Astrocyte of the cerebellum (primary cell): ENCODE results near the gene PEX5L.

Source experiments
- DNase-seq: peaks from one replicate; pipeline ENCODE4 v3.0.0-alpha.2; 2011; ENCODE audit warnings: low read depth
- H3K4me3 ChIP-seq: 2 replicates; pipeline ENCODE4 v1.5.1; 2011; ENCODE audit warnings: mild to moderate bottlenecking, low read depth, low read length, moderate library complexity
- in situ Hi-C: cut with HindIII; loops from 2 replicates; pipeline ENCODE4 v1.10.0; 2017; ENCODE audit warnings: low sequenced_read_pairs
- TF ChIP-seq, protein P1 (sequence below): IDR thresholded peaks from 2 replicates; pipeline ENCODE4 v1.5.1; 2012; ENCODE audit warnings: low read length, low read depth, moderate library complexity, mild to moderate bottlenecking; ENCODE audit errors: missing control alignments

The PEX5L gene

DNA sequence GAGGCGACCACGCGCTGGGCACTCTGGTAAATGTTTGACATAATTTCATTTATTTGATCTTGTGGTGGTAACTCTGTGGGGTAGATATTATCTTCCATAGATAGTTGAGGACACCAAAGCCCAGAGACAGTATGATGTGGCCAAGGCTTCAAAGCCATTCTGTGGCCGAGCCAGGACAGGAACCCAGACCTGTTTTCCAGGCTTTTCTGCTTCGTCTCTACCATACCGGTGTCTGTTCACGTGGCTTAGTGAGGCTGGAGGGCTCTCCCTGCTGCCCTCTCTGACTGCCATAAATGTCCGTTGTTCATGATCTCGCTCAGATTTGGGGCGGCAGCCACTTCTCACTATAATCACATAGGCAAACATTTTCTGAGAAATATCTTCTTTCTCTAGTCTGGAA lies 134.7 kb downstream of the PEX5L start:
- in situ Hi-C loops, result no loop called here
- no peak overlapping the region for H3K4me3 ChIP-seq
- no peak for DNase-seq
- TF ChIP-seq, protein P1, sequence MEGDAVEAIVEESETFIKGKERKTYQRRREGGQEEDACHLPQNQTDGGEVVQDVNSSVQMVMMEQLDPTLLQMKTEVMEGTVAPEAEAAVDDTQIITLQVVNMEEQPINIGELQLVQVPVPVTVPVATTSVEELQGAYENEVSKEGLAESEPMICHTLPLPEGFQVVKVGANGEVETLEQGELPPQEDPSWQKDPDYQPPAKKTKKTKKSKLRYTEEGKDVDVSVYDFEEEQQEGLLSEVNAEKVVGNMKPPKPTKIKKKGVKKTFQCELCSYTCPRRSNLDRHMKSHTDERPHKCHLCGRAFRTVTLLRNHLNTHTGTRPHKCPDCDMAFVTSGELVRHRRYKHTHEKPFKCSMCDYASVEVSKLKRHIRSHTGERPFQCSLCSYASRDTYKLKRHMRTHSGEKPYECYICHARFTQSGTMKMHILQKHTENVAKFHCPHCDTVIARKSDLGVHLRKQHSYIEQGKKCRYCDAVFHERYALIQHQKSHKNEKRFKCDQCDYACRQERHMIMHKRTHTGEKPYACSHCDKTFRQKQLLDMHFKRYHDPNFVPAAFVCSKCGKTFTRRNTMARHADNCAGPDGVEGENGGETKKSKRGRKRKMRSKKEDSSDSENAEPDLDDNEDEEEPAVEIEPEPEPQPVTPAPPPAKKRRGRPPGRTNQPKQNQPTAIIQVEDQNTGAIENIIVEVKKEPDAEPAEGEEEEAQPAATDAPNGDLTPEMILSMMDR, result no peak

DNA sequence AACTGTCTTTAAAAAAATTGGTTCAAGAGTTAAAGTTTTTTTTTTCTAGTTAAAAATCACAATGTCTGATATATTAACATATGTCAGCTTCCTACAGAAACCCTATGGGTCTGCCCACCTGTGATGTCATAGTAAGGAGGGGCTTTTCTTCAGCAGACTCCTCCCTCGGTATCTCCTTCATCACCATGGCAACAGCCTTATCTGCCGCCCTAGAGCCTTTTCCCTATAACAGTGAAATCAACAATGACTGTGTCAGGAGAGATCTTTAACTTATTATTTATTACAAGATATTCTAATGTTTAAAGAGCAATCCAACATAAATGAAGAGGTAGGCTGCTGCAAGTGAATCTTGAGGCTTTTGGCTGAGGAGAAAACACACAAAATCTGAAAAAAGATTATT lies 138.7 kb downstream of the PEX5L start:
- TF ChIP-seq, protein P1, result no peak
- DNase-seq, result no peak
- no peak overlapping the region for H3K4me3 ChIP-seq
- in situ Hi-C loops, result no loop called here

DNA sequence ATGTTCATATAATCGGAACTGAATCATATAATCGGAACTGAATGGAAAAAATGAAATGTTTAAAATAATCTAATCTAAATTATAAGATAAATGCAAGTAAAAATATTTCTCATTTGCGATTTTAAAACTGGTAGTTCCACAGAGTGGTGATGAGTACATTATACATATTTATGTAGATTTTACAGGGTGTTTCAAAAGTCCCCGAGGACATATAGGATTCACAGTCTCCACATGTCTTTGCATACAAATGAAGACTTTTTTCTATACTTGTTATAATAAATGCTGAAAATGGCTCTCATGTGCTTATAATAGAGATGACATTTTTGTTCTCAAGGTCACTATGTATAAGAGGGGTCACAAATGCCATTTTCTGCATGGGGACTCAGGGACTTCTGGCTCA lies 139.5 kb downstream of the PEX5L start:
- no peak for DNase-seq
- no peak overlapping the region for H3K4me3 ChIP-seq
- TF ChIP-seq, protein P1, result no peak
- in situ Hi-C loops, result no loop called here

DNA sequence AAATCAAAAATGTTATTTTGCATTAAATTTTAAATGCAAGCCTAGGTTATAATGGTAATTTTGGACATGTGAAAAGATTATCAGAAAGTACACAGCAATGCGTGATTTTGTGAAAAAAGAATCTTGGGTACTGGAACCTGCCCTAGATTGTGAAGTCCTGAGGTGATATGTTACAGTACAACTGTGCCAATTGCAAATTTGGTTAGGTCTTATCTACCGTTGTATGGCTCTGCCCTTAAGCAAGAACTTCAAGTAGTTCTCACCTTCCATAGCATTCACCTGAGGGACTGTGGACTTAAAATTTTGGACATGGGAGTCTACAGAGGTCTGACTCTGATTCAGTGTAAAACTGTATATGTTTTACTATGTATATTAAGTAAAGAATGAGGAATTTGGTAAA lies 140.2 kb downstream of the PEX5L start:
- DNase-seq, result no peak
- in situ Hi-C loops, result no loop called here
- TF ChIP-seq, protein P1, result no peak
- H3K4me3 ChIP-seq, result no peak overlapping the region

GRCh38 chr3:179895330-179895729 lies 141.4 kb downstream of the PEX5L start:
- in situ Hi-C loops, result no loop called here
- no peak for DNase-seq
- TF ChIP-seq, protein P1, result no peak
- H3K4me3 ChIP-seq, result no peak overlapping the region

DNA sequence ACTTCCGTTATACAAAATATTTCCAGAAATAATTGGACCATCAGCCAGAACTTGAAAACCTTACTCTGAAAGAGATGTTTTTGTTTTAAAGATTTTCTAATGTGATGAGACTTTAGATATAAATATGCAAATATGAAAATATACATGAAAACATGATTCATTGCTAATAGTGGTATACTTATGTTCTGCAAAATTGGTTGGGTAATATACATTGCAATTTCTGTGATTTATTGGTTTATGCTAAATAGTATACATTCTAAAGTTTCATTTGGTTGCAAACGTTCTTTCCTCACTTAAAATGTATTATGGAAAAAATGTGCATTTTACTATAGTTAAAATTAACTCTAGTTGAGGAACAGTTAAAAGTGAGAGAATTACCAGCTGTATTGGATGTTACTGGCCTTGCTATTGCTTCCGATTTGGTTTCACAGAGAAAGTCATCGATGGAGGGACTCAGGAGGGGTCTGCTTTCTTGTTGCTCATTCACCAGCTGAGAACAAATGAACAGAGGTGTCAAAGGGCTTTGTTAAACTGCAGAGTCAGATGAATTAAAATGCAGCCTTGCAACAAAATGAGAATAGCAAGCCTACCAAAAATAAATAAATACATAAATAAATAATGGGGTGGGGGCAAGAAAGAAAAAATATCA lies 149.3 kb downstream of the PEX5L start:
- no peak for DNase-seq
- in situ Hi-C loops, result no loop called here
- TF ChIP-seq, protein P1, result no peak

More for the DNA sequence above, 149.3 kb downstream of the PEX5L start:
- no peak overlapping the region for H3K4me3 ChIP-seq
